T-cell (primary cell): ENCODE measurements around the gene REXO1. TPM values are rescaled to one million over a fixed set of nuclear protein-coding genes. Genes with fewer than 3 reads are reported as not detected.

Experiments
- ATAC-seq, 4 experiments: fragments of 200-7000 bp in 3 of 4; fragments of 150-1000 bp in 1 of 4; cut with Tn5 transposase; replicated peaks in 1 of 4; 1 replicate in 3 of 4; 2 replicates in 1 of 4; pipeline ENCODE4 v1.10.0; 2021; ENCODE audit warnings: moderate library complexity in 3 of 4, mild to moderate bottlenecking in 2 of 4, moderate number of reproducible peaks in 1 of 4
- CTCF ChIA-PET, 2 donors: fragments of 300-600 bp; sonication (Branson Sonifier 250); formaldehyde crosslinking; loops; one replicate each; lab custom pipeline; 2022; ENCODE audit warnings: antibody characterized with exemption in 2 of 2; lab: Charles Lee
- POLR2A ChIA-PET, 2 donors: fragments of 300-600 bp; sonication (Branson Sonifier 250); formaldehyde crosslinking; loops; one replicate each; lab custom pipeline; 2022; ENCODE audit warnings: antibody characterized with exemption in 2 of 2; lab: Charles Lee
- DNase-seq, 35 experiments: peaks; one replicate each; pipeline versions ENCODE4 v3.0.0 to v3.0.0-alpha.2; 2013 to 2023
- H3K27ac ChIP-seq: one replicate; pipeline ENCODE4 v1.5.1; 2013; ENCODE audit warnings: low read length
- H3K27me3 ChIP-seq, 2 experiments: replicated peaks in 1 of 2; 1 replicate in 1 of 2; 2 replicates in 1 of 2; pipeline versions ENCODE4 v1.6.1 to v1.7.0; 2013; ENCODE audit warnings: low read length in 1 of 2, mixed read lengths in 1 of 2; ENCODE audit not compliant: control insufficient read depth in 2 of 2, insufficient read depth in 2 of 2; ENCODE audit errors: extremely low read depth in 1 of 2
- H3K36me3 ChIP-seq, 2 donors: 1 replicate in 1 of 2; 2 replicates in 1 of 2; pipeline versions ENCODE4 v1.6.1 to v1.7.0; 2013; ENCODE audit warnings: low read length in 1 of 2; ENCODE audit not compliant: control insufficient read depth in 2 of 2, insufficient read depth in 1 of 2; ENCODE audit errors: extremely low read depth in 1 of 2
- H3K4me1 ChIP-seq, 2 experiments: 1 replicate in 1 of 2; 2 replicates in 1 of 2; pipeline versions ENCODE4 v1.6.1 to v1.7.0; 2013; ENCODE audit warnings: low read length in 2 of 2, mixed read lengths in 1 of 2; ENCODE audit not compliant: insufficient read depth in 2 of 2, control insufficient read depth in 1 of 2; ENCODE audit errors: extremely low read depth in 1 of 2
- H3K4me3 ChIP-seq, 2 donors: 1 replicate in 1 of 2; 2 replicates in 1 of 2; pipeline versions ENCODE4 v1.5.1 to v1.7.0; 2013; ENCODE audit warnings: mild to moderate bottlenecking in 2 of 2, low read length in 1 of 2, moderate library complexity in 1 of 2; ENCODE audit not compliant: control insufficient read depth in 1 of 2; ENCODE audit errors: extremely low read depth in 1 of 2
- H3K9me3 ChIP-seq: 2 replicates; pipeline ENCODE4 v1.7.0; 2013
- H3K27ac Mint-ChIP-seq, 2 donors: one replicate each; pipeline ENCODE4 v1.8.0; 2020 to 2021; ENCODE audit warnings: mild to moderate bottlenecking in 2 of 2, mixed read lengths in 2 of 2
- H3K27me3 Mint-ChIP-seq, 2 donors: one replicate each; pipeline ENCODE4 v1.8.0; 2021 to 2022; ENCODE audit warnings: mixed read lengths in 2 of 2
- H3K36me3 Mint-ChIP-seq: one replicate; pipeline ENCODE4 v1.8.0; 2021; ENCODE audit warnings: mixed read lengths
- H3K4me1 Mint-ChIP-seq, 3 donors: one replicate each; pipeline ENCODE4 v1.8.0; 2020 to 2022; ENCODE audit warnings: mixed read lengths in 3 of 3, mild to moderate bottlenecking in 1 of 3
- H3K4me3 Mint-ChIP-seq, 3 donors: one replicate each; pipeline ENCODE4 v1.8.0; 2020 to 2022; ENCODE audit warnings: mild to moderate bottlenecking in 3 of 3, mixed read lengths in 3 of 3, moderate library complexity in 3 of 3
- H3K9me3 Mint-ChIP-seq, 3 donors: one replicate each; pipeline ENCODE4 v1.8.0; 2020 to 2022; ENCODE audit warnings: mixed read lengths in 3 of 3
- WGBS: methylation state at CpG from one replicate; pipeline ENCODE4 v1.1.5; 2013; ENCODE audit warnings: missing lambda C conversion rate; ENCODE audit not compliant: insufficient coverage; 5-methylcytosine and 5-hydroxymethylcytosine counted together
- total RNA-seq, 35 experiments: library from RNA in 6 of 35; stranded (reverse) in 6 of 35; fragments of 120-200 nt in 1 of 35; gene quantifications; one replicate each; pipeline versions ENCODE4 v1.2.1 to v1.2.4 and lab custom pipeline; 2013 to 2026

The REXO1 gene
- total RNA-seq, 5 donors from 2014 or later (not counting 1 experiment from before 2014, with no cell fraction given) = 68.4 to 97.5 (median 78.7) TPM

- Histone ChIP-seq H3K36me3 (peaks cover 15 to 27% of the 10 kb centered on the region in 2 donors), H3K9me3 (no peaks in the 10 kb centered on the region), H3K4me3 (peak overlapping the region; percentile 65 to 78), H3K4me1 (peaks cover 0 to 26% of the 10 kb centered on the region in 2 experiments), H3K27ac (peak overlapping the region; percentile 34), H3K27me3 (no peaks in the 10 kb centered on the region)
- DNase-seq (no peak), ATAC-seq (no peak)
- WGBS = 84% methylated on average over 13 of the region's 21 CpGs
- peaks cover 11 to 13% (median 12%) of the 10 kb centered on the region in 3 donors for H3K4me1 Mint-ChIP-seq
- no peaks in the 10 kb centered on the region for H3K9me3 Mint-ChIP-seq
- ChIA-PET CTCF (interaction anchor here in 1 of 2 donors (0.6 kb wide), 1 partner anchor 1653 kb away, joined by 3 read pairs; no protein-coding TSS in a partner anchor), POLR2A (no interaction called here)
- H3K4me3 Mint-ChIP-seq = peak overlapping the region; percentile 89 to 91 (median 89)
- no peaks in the 10 kb centered on the region for H3K27me3 Mint-ChIP-seq
- peak overlapping the region; percentile 85 to 91 for H3K27ac Mint-ChIP-seq
- peaks cover 7% of the 10 kb centered on the region for H3K36me3 Mint-ChIP-seq
Measured at GRCh38 chr19:1813192-1814182, 34.8 kb downstream of the REXO1 start.

GRCh38 chr19:1812426-1813191, 35.7 kb downstream of the REXO1 start:
- ChIA-PET CTCF (no interaction called here), POLR2A (no interaction called here)
- no peaks in the 10 kb centered on the region for H3K9me3 Mint-ChIP-seq
- Histone ChIP-seq H3K27ac (peak overlapping the region; percentile 34), H3K9me3 (no peaks in the 10 kb centered on the region), H3K27me3 (no peaks in the 10 kb centered on the region), H3K4me1 (peaks cover 0 to 26% of the 10 kb centered on the region in 2 experiments), H3K4me3 (peak overlapping the region; percentile 65 to 78), H3K36me3 (peaks cover 11 to 18% of the 10 kb centered on the region in 2 donors)
- H3K27ac Mint-ChIP-seq = peak overlapping the region; percentile 85 to 91
- H3K4me1 Mint-ChIP-seq = peaks cover 11 to 13% (median 12%) of the 10 kb centered on the region in 3 donors
- H3K27me3 Mint-ChIP-seq = no peaks in the 10 kb centered on the region
- ATAC-seq (peak; percentile 77 to 81 (median 80)), DNase-seq (peak; percentile 58 to 88 (median 74))
- WGBS = under 1% methylated on average over 42 of the region's 47 CpGs
- H3K4me3 Mint-ChIP-seq = peak overlapping the region; percentile 89 to 91 (median 89)
- H3K36me3 Mint-ChIP-seq = peaks cover 4% of the 10 kb centered on the region

- Histone ChIP-seq H3K4me3 (peak within 1 kb of the TSS; percentile 65 to 78), H3K27ac (peak within 1 kb of the TSS; percentile 34), H3K4me1 (peaks cover 0 to 26% of the 10 kb centered on the region in 2 experiments), H3K27me3 (no peaks in the 10 kb centered on the region), H3K9me3 (no peaks in the 10 kb centered on the region), H3K36me3 (peaks cover 8 to 12% of the 10 kb centered on the region in 2 donors)
- peak within 1 kb of the TSS; percentile 85 to 91 for H3K27ac Mint-ChIP-seq
- ChIA-PET CTCF (interaction anchor here in 1 of 2 donors (0.6 kb wide), 1 partner anchor 265 kb away, joined by 4 read pairs; no protein-coding TSS in a partner anchor), POLR2A (no interaction called here)
- peaks cover 4% of the 10 kb centered on the region for H3K36me3 Mint-ChIP-seq
- no peaks in the 10 kb centered on the region for H3K9me3 Mint-ChIP-seq
- H3K27me3 Mint-ChIP-seq = no peaks in the 10 kb centered on the region
- DNase-seq (peak in 5 of 35 experiments; percentile 16 to 75 (median 67)), ATAC-seq (peak in 3 of 4 experiments; percentile 24 to 79 (median 78))
- WGBS = under 1% methylated on average over 28 of the region's 48 CpGs
- H3K4me1 Mint-ChIP-seq = peaks cover 11 to 13% (median 12%) of the 10 kb centered on the region in 3 donors
- peak within 1 kb of the TSS; percentile 89 to 91 (median 89) for H3K4me3 Mint-ChIP-seq
Measured at GRCh38 chr19:1811942-1812425, 36.3 kb downstream of the REXO1 start, which contains the start of gene ATP8B3. Gene ATP8B3, minus strand, starts transcription at chr19:1812276. Its CDS starts 540 bp downstream, at chr19:1811736.

GRCh38 chr19:1811472-1811894, 36.8 kb downstream of the REXO1 start:
- DNase-seq (peak in 10 of 35 experiments; percentile 5 to 52 (median 21)), ATAC-seq (no peak)
- Histone ChIP-seq H3K27ac (peak overlapping the region; percentile 23), H3K36me3 (peaks cover 4 to 7% of the 10 kb centered on the region in 2 donors), H3K4me1 (peaks cover 0 to 26% of the 10 kb centered on the region in 2 experiments), H3K4me3 (peak overlapping the region in 1 of 2 donors; percentile 65), H3K27me3 (no peaks in the 10 kb centered on the region), H3K9me3 (no peaks in the 10 kb centered on the region)
- Mint-ChIP-seq H3K27ac (peak overlapping the region in 1 of 2 donors; percentile 55), H3K4me1 (peaks cover 11 to 13% (median 12%) of the 10 kb centered on the region in 3 donors), H3K27me3 (no peaks in the 10 kb centered on the region), H3K36me3 (peaks cover 4% of the 10 kb centered on the region), H3K4me3 (peak overlapping the region; percentile 64 to 91 (median 75)), H3K9me3 (no peaks in the 10 kb centered on the region)
- WGBS = 33% methylated on average over 12 of the region's 13 CpGs
- POLR2A ChIA-PET = no interaction called here
- CTCF ChIA-PET = interaction anchor here in 1 of 2 donors (0.6 kb wide), 1 partner anchor 265 kb away, joined by 4 read pairs; no protein-coding TSS in a partner anchor

GRCh38 chr19:1810439-1811160, 37.7 kb downstream of the REXO1 start:
- H3K27me3 ChIP-seq = no peaks in the 10 kb centered on the region
- H3K9me3 ChIP-seq = no peaks in the 10 kb centered on the region
- no peaks in the 10 kb centered on the region for H3K9me3 Mint-ChIP-seq
- DNase-seq = no peak
- no peak overlapping the region for H3K4me3 ChIP-seq
- CTCF ChIA-PET = no interaction called here
- no peaks in the 10 kb centered on the region for H3K36me3 Mint-ChIP-seq
- H3K27me3 Mint-ChIP-seq = no peaks in the 10 kb centered on the region
- POLR2A ChIA-PET = no interaction called here
- WGBS = 93% methylated on average over 13 of the region's 19 CpGs
- H3K4me1 ChIP-seq = peaks cover 0 to 26% of the 10 kb centered on the region in 2 experiments
- no peaks in the 10 kb centered on the region for H3K36me3 ChIP-seq
- ATAC-seq = no peak
- H3K4me3 Mint-ChIP-seq = peak overlapping the region; percentile 37 to 91 (median 50)
- no peak overlapping the region for H3K27ac ChIP-seq
- peaks cover 11 to 13% (median 12%) of the 10 kb centered on the region in 3 donors for H3K4me1 Mint-ChIP-seq
- no peak overlapping the region for H3K27ac Mint-ChIP-seq
